DOHH2 (cell line): ENCODE data around the gene RAB4A.

Experiments used
- H3F3A ChIP-seq: fragments of 200-600 bp; sonication (generic), shearing (Covaris generic); 2 replicates; pipeline ENCODE4 v1.6.0; 2016; ENCODE audit warnings: antibody characterized with exemption, mild to moderate bottlenecking; ENCODE audit not compliant: control insufficient read depth, insufficient read depth
- H3K27ac ChIP-seq: fragments of 200-600 bp; sonication (generic); 2 replicates; pipeline ENCODE4 v1.5.1; 2014; ENCODE audit warnings: low read depth, mild to moderate bottlenecking, low read length, moderate library complexity
- H3K27me3 ChIP-seq: fragments of 200-600 bp; sonication (generic); 2 replicates; pipeline ENCODE4 v1.6.1; 2014; ENCODE audit warnings: mild to moderate bottlenecking, low read length, mixed read lengths; ENCODE audit not compliant: control insufficient read depth
- H3K36me3 ChIP-seq: fragments of 200-600 bp; sonication (generic); 2 replicates; pipeline ENCODE4 v1.6.1; 2014; ENCODE audit warnings: mild to moderate bottlenecking, low read length, moderate library complexity, mixed read lengths; ENCODE audit not compliant: control insufficient read depth
- H3K4me1 ChIP-seq: fragments of 200-600 bp; sonication (generic); 2 replicates; pipeline ENCODE4 v1.6.1; 2014; ENCODE audit warnings: mild to moderate bottlenecking, low read length, mixed read lengths; ENCODE audit not compliant: control insufficient read depth
- H3K4me2 ChIP-seq: fragments of 200-600 bp; sonication (generic); 2 replicates; pipeline ENCODE4 v1.6.0; 2014; ENCODE audit warnings: mild to moderate bottlenecking, low read length, moderate library complexity
- H3K4me3 ChIP-seq: fragments of 200-600 bp; sonication (generic); 2 replicates; pipeline ENCODE4 v1.5.1; 2014; ENCODE audit warnings: mild to moderate bottlenecking, low read length, mixed read lengths
- H3K79me2 ChIP-seq: fragments of 200-600 bp; sonication (generic); 2 replicates; pipeline ENCODE4 v1.6.1; 2014; ENCODE audit warnings: mild to moderate bottlenecking, low read length, mixed read lengths; ENCODE audit not compliant: control insufficient read depth
- H3K9me2 ChIP-seq: fragments of 200-600 bp; sonication (generic); replicated peaks from 2 replicates; pipeline ENCODE4 v1.6.1; 2014; ENCODE audit warnings: mild to moderate bottlenecking, low read length, mixed read lengths; ENCODE audit not compliant: control insufficient read depth
- H3K9me3 ChIP-seq: fragments of 200-600 bp; sonication (generic); 2 replicates; pipeline ENCODE4 v1.6.1; 2014; ENCODE audit warnings: antibody characterized with exemption, low read length, mixed read lengths; ENCODE audit not compliant: control insufficient read depth, insufficient read depth
- H4K20me1 ChIP-seq: fragments of 200-600 bp; sonication (generic); 2 replicates; pipeline ENCODE4 v1.6.0; 2014; ENCODE audit warnings: low read depth, mild to moderate bottlenecking, antibody characterized with exemption, low read length, moderate library complexity; ENCODE audit not compliant: control insufficient read depth, insufficient read depth
- CTCF ChIP-seq: fragments of 200-600 bp; sonication (generic); IDR thresholded peaks from one replicate; pipeline ENCODE4 v1.5.1; 2014; ENCODE audit warnings: antibody characterized with exemption, mild to moderate bottlenecking, low read depth, low read length; ENCODE audit not compliant: poor library complexity, severe bottlenecking
- EZH2phosphoT487 ChIP-seq: fragments of 200-600 bp; sonication (generic); IDR thresholded peaks from 2 replicates; pipeline ENCODE4 v1.6.1; 2017; ENCODE audit warnings: borderline replicate concordance, mild to moderate bottlenecking, antibody characterized with exemption, low read length, moderate library complexity, mixed read lengths

The RAB4A gene

GRCh38 chr1:229303855-229304254 lies 32.9 kb downstream of the RAB4A start:
- Histone ChIP-seq H4K20me1 (no peaks in the 10 kb centered on the region), H3F3A (no peaks in the 10 kb centered on the region; the same call in 1 of the 2 replicates), H3K4me3 (no peak overlapping the region), H3K27ac (no peak overlapping the region), H3K4me2 (no peak overlapping the region), H3K9me3 (no peaks in the 10 kb centered on the region), H3K9me2 (no peaks in the 10 kb centered on the region), H3K79me2 (no peaks in the 10 kb centered on the region), H3K36me3 (peaks cover 65% of the 10 kb centered on the region), H3K4me1 (no peaks in the 10 kb centered on the region), H3K27me3 (no peaks in the 10 kb centered on the region)
- TF ChIP-seq EZH2phosphoT487 (no peak), CTCF (no peak)

DNA sequence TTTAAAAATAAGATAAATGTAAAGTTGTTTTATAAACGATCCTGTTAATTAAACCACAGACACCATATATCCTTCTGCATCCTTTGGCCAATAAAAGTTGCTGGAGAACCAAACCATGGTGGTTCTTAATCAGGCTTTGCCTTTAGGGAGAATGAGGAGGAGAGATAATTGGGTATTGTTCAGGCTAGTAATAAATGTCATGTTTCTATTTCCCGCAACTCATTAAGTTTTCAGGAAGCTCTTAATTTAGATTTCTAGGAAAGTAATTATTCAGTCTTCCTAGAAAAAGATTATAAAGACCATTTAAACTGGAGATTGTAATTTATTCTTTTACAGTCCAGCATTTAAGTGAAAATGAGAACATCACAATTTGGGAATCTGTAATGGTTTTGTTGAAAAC lies 34.5 kb downstream of the RAB4A start:
- H3K9me3 ChIP-seq = no peaks in the 10 kb centered on the region
- no peaks in the 10 kb centered on the region; the same call in 1 of the 2 replicates for H3F3A ChIP-seq
- H3K4me1 ChIP-seq = no peaks in the 10 kb centered on the region
- H3K27me3 ChIP-seq = no peaks in the 10 kb centered on the region
- H4K20me1 ChIP-seq = no peaks in the 10 kb centered on the region
- no peak overlapping the region for H3K4me3 ChIP-seq
- no peaks in the 10 kb centered on the region for H3K79me2 ChIP-seq
- TF ChIP-seq CTCF (no peak), EZH2phosphoT487 (no peak)
- no peak overlapping the region for H3K27ac ChIP-seq
- peaks cover 51% of the 10 kb centered on the region for H3K36me3 ChIP-seq
- no peak overlapping the region for H3K4me2 ChIP-seq
- no peaks in the 10 kb centered on the region for H3K9me2 ChIP-seq

DNA sequence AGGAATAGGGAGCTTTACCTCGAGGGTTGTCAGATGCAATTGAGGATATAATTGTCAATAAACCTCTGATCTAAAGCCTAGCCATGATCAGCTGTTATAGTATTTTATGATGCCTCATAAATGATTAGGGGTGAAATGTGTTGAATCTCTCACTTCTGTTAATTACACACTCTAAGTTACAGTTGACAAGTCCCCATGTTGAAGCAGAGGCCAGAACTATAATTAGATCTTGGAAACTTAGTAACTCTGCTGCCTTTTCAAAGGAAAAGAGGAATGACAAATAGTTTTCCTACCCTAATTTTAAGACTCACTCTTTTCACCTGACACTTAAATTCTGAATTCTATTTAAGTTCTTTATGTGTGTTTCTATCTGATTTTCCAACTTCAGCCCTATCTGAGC lies 38.2 kb downstream of the RAB4A start:
- H3K4me1 ChIP-seq = no peaks in the 10 kb centered on the region

More for the DNA sequence above, 38.2 kb downstream of the RAB4A start:
- no peaks in the 10 kb centered on the region for H3K9me3 ChIP-seq
- peaks cover 22% of the 10 kb centered on the region for H3K36me3 ChIP-seq
- no peak overlapping the region for H3K27ac ChIP-seq
- no peaks in the 10 kb centered on the region for H3K9me2 ChIP-seq
- no peak overlapping the region for H3K4me2 ChIP-seq
- no peak overlapping the region for H3K4me3 ChIP-seq
- H3K79me2 ChIP-seq = no peaks in the 10 kb centered on the region
- H4K20me1 ChIP-seq = no peaks in the 10 kb centered on the region
- TF ChIP-seq CTCF = no peak
- TF ChIP-seq EZH2phosphoT487 = no peak
- no peaks in the 10 kb centered on the region for H3K27me3 ChIP-seq
- no peaks in the 10 kb centered on the region; the same call in 1 of the 2 replicates for H3F3A ChIP-seq
